Caki2 (cell line): ENCODE data around the gene YBX1. TPM values are rescaled to one million over a fixed set of nuclear protein-coding genes. Genes with fewer than 3 reads are reported as not detected.
"Not testable (repeated sequence)": the region's sequence is repeated elsewhere in the genome, so short reads cannot be mapped to it uniquely, and the experiment has no call there.

ENCODE experiments used
- DNase-seq: peaks from one replicate; pipeline ENCODE4 v3.0.0-alpha.2; 2015; ENCODE audit warnings: low read depth
- in situ Hi-C: cut with HindIII; loops from 2 replicates; pipeline ENCODE4 v1.10.0; 2016; ENCODE audit warnings: low sequenced_read_pairs, low pct_unique_long_range_greater_than_20kb, mixed read lengths
- total RNA-seq: library from RNA; depleted of rRNA; stranded (reverse); fragments of >200 nt; shearing (Covaris generic); gene quantifications from 2 replicates; pipeline ENCODE4 v1.2.3, GENCODE V29; 2014; ENCODE audit warnings: low replicate concordance; rRNA removed

YBX1 gene
- 855 and 996 TPM in 2 replicates for total RNA-seq

- in situ Hi-C loops, result no loop called here
- DNase-seq, result peak; percentile 95
Observed at GRCh38 chr1:42681741-42682483, at the start of gene YBX1. TSS of gene YBX1 (plus strand) at chr1:42682418. CDS start at chr1:42682566, 148 bp downstream.

GRCh38 chr1:42639116-42639515, 43.1 kb upstream of the YBX1 start:
- no peak for DNase-seq
- in situ Hi-C loops, result no loop called here

DNA sequence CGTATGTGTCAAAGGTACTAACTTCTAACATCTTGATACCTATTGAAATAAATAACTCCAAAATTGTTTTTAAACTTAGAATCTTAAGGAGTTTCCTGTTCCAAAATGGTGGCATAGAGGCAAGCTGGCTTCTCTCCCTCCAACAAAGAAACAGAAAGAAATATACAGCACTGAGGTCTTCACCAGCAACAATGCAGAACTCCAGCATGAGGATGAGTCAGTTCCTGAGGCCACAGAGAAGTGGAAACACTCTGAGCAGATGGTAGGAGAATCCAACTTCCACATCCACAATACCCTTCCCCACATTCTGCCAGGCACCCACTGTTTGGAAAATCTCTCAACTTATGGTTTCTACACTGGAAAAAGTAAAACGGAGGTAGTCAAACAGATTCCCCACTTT, 36.2 kb upstream of the YBX1 start:
- DNase-seq, result no peak

GRCh38 chr1:42657201-42657600, 25.0 kb upstream of the YBX1 start:
- in situ Hi-C loops, result no loop called here
- no peak for DNase-seq

More for the DNA sequence above, 36.2 kb upstream of the YBX1 start:
- in situ Hi-C loops, result no loop called here

DNA sequence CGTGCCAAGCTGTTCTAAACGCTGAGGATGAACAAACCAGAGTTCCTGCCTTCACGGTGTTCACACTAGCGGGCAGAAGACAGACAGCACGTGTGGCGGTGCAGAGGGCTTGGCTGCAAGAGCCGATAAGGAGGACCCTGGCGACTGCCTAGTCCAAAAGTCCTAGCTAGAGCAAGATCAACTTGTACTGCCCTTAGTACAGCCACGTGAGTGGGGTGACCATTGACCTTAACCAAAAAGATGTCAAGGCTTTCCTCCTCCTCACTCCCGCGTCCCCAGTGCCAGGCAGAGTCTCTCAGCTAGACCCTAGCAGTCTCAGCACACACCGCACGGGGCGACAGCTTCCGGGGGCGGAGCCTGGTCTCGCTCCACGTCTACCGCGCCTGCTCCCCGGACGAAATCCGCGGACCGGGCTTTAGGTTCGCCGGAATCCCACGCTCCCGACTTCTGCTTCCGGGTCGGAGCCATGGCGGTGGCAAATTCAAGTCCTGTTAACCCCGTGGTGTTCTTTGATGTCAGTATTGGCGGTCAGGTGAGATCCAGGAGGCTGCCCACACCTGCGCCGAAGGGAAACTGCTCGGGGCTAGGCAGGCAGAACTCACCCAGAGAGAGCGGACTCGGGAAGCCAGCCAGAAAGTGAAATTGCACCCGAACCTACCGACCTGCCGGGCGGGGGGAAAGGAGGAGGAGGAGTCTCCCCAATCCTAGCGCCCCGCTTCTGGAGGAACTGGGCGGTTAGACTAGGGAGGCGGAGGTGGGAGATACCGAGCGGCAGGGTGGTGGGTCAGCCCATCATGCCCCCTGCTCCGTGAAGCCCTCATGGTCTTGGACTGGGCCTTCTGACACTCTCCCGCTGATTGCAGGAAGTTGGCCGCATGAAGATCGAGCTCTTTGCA, 24.0 kb upstream of the YBX1 start, which contains the start of gene PPIH:
Gene PPIH, plus strand, starts transcription at position 443 of the 896 bp plus-strand sequence. Its CDS starts 24 bp downstream, at position 467.
- peak; percentile 90 for DNase-seq
- in situ Hi-C loops, result no loop called here

GRCh38 chr1:42658877-42659337, 23.3 kb upstream of the YBX1 start:
- in situ Hi-C loops, result no loop called here
- no peak for DNase-seq

GRCh38 chr1:42660907-42661500, 21.2 kb upstream of the YBX1 start:
- in situ Hi-C loops, result no loop called here
- DNase-seq, result no peak

DNA sequence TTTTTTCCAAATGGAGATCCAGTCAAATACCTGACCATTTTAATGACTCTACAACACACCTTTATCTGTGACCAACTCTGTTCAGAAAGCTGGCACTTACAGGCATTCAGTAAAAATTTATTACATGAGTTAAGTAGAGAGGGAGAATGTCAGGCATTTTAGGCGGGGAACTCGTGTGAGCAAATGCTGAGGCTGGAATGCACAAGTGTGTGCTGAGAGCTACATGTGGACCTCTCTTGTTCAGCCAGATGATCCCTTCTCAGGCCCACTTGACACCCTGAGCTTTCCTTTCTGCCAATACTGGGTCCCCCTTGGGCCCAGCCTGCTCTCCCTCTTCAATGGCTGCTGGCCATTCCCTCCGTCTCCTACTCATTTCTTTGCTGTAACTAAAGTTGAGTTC, 12.3 kb upstream of the YBX1 start:
- in situ Hi-C loops, result no loop called here
- DNase-seq, result no peak

DNA sequence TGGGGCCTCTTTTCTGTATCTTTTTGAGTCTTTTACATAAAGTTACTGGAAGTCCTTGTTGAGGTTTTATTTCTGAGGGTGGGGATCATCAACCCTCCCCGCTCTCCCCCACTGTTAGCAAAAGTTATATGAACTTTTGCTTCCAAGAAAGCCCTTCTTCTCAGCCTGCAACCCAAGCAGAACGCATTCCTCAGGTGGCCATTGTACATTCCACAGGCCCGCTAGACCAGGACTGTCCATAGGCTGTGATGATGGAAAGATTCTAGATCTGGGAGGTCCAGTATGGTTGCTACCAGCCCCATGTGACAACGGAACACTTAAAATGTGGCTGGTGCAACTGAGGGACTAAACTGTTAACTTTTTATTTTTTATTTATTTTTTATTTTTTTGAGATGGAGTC, 11.8 kb upstream of the YBX1 start:
- in situ Hi-C loops, result no loop called here
- no peak for DNase-seq

DNA sequence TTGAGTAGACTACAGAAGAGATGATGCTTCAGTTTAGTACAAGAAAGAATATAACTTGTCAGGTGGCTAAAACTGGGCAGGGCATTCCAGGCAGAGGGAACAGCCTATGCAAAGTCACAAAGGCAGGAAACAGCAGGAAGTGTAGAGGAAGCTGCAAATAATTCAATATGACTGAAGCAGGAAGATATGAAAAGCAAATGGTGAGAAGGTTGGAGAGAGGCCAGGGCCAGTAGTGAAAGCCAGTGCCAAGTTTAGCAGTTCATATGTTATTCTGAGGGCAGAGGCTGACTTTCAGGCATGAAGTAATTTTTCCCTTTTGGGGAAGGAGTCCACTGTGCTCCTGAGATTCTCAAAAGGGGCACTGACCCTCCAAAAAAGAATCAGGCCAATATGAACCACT, 8.0 kb upstream of the YBX1 start:
- in situ Hi-C loops, result no loop called here
- DNase-seq, result no peak

- in situ Hi-C loops, result no loop called here
- no peak for DNase-seq
Observed at GRCh38 chr1:42674682-42675081, 7.5 kb upstream of the YBX1 start.

GRCh38 chr1:42675467-42675866, 6.8 kb upstream of the YBX1 start:
- no peak for DNase-seq
- in situ Hi-C loops, result no loop called here

GRCh38 chr1:42676534-42677087, 5.6 kb upstream of the YBX1 start:
- no peak for DNase-seq
- in situ Hi-C loops, result no loop called here

- in situ Hi-C loops, result no loop called here
- no peak for DNase-seq
Observed at GRCh38 chr1:42679364-42679983, 2.7 kb upstream of the YBX1 start.

- in situ Hi-C loops, result no loop called here
- DNase-seq, result no peak
Observed at GRCh38 chr1:42680055-42680454, 2.2 kb upstream of the YBX1 start.

GRCh38 chr1:42680921-42681683, 1.1 kb upstream of the YBX1 start:
- peak; percentile 31 for DNase-seq
- in situ Hi-C loops, result no loop called here

DNA sequence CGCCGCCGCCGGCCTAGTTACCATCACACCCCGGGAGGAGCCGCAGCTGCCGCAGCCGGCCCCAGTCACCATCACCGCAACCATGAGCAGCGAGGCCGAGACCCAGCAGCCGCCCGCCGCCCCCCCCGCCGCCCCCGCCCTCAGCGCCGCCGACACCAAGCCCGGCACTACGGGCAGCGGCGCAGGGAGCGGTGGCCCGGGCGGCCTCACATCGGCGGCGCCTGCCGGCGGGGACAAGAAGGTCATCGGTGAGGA, 193 bp downstream of the YBX1 start:
- not testable (repeated sequence) for DNase-seq

More for the DNA sequence above, 193 bp downstream of the YBX1 start:
- in situ Hi-C loops, result not testable (repeated sequence)
